ENCODE measurements around the gene RHEBL1.

The RHEBL1 gene

DNA sequence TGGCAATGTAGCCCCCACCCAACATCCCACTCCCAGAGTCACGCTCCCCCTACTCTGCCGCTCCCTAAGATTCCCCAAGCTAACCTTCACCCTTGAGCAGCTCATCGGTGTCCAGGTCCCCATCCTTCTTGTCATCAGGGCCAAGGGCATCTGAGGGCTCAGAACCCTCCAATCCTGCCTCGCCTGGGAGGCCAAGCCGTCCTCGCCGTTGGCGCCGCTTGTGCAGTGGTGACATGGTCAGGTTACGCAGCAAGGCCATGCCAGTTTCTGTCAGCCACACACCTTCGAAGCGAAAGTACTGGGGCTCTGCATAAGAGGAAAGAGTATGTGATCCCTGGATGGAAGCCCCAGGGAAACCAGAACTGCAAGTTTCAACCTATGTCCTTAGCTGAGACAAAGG is 25.1 kb downstream of the RHEBL1 start:
- TF ChIP-seq CEBPB (IDR thresholded peaks at IDR 0.05) (no peak), TAF1 (IDR thresholded peaks at IDR 0.05; ENCODE audit: low read depth) (no peak), TEAD4 (IDR thresholded peaks at IDR 0.05) (no peak)
- TF ChIP-seq, protein P1, sequence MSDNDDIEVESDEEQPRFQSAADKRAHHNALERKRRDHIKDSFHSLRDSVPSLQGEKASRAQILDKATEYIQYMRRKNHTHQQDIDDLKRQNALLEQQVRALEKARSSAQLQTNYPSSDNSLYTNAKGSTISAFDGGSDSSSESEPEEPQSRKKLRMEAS (IDR thresholded peaks at IDR 0.05) = no peak
- TF ChIP-seq, protein P2, sequence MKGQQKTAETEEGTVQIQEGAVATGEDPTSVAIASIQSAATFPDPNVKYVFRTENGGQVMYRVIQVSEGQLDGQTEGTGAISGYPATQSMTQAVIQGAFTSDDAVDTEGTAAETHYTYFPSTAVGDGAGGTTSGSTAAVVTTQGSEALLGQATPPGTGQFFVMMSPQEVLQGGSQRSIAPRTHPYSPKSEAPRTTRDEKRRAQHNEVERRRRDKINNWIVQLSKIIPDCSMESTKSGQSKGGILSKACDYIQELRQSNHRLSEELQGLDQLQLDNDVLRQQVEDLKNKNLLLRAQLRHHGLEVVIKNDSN (IDR thresholded peaks at IDR 0.05) = no peak

DNA sequence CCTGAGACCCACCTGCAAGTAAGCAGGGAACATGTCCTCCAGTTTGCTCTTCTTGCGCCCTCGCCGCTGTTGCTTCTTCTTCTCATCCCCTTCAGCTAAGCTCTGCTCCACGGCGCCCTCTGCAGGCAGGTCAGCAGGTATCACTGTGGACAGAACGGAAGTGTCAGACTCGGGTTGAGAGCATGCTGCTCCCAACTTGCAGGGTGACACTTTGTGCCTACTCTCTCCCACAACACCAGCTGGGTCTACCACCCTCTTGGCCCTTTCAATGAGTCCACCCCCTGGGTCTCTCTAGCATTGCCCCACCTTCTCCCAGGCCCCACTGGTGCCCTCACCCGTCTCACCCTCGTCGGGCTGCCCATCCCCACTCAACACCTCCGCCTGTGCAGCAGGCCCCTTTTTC is 25.9 kb downstream of the RHEBL1 start:
- TF ChIP-seq RAD21 (IDR thresholded peaks at IDR 0.05; ENCODE audit: low read depth) (peak; percentile 14; the same call in 1 of the 2 replicates), TAF1 (IDR thresholded peaks at IDR 0.05; ENCODE audit: low read depth) (no peak), EGR1 (IDR thresholded peaks at IDR 0.05) (no peak)

DNA sequence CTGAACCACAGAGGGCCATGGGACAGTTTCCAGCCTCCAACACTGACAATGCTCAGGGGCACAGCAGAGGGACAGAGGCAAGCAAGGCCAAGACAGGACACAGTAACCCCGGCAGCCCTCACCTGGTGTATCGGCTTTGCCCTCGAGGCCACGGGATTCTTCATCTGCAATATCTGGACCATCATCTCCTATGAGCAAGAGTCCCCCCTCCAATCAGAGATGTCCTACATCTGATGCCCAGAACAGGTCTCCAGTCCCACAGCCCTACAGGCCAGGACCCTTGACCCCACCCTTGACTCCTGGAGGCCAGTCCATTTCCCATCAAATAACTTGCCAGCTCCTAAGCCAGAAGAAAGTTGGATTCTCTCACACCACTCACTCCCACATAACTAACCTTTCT is 26.5 kb downstream of the RHEBL1 start:
- TF ChIP-seq CEBPB (IDR thresholded peaks at IDR 0.05) (no peak), NFIC (IDR thresholded peaks at IDR 0.05) (no peak), CREB1 (IDR thresholded peaks at IDR 0.05; ENCODE audit: low read depth) (no peak), FOXM1 (IDR thresholded peaks at IDR 0.05; ENCODE audit: borderline replicate concordance, low read depth) (no peak)

DNA sequence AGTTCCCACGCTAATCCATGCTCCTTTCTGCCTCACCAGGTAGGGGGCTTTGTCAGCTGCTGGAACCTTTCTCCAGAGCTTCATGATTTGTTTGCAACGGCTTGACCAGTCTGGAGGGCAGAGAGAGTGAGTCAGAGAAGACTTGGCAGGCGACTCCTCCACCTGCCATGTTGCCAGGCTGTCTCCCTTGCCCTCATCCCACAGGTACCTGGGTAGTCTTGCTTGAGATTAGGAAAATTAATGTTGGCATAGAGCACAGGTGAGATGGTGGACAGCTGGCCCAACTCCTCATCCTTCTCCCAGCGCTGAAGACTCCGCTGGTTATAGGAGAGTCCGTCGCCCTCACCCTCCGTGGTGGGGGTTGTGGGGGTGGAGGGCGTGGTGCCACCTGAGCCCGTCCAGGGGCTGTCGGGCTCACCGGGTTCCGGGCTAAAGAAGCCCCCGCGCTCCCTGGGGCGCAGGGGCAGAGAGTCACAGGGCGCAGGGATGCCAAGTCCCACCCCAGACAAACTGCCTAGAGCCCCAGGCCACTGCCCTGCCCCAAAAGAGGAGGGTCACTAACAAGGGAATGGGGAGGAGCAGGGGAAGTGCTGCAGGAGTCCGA is 27.8 kb downstream of the RHEBL1 start:
- TF ChIP-seq TAF1 (IDR thresholded peaks at IDR 0.05; ENCODE audit: low read depth) (no peak), ZBTB7A (IDR thresholded peaks at IDR 0.05; ENCODE audit: low read depth) (no peak), CREB1 (IDR thresholded peaks at IDR 0.05; ENCODE audit: low read depth) (no peak), TEAD4 (IDR thresholded peaks at IDR 0.05) (no peak), CEBPB (IDR thresholded peaks at IDR 0.05) (no peak), TCF12 (IDR thresholded peaks at IDR 0.05; ENCODE audit: low read depth) (no peak), FOXM1 (IDR thresholded peaks at IDR 0.05; ENCODE audit: borderline replicate concordance, low read depth) (no peak), RAD21 (IDR thresholded peaks at IDR 0.05; ENCODE audit: low read depth) (no peak)
- TF ChIP-seq, protein P2 (IDR thresholded peaks at IDR 0.05) = no peak
- TF ChIP-seq, protein P3, sequence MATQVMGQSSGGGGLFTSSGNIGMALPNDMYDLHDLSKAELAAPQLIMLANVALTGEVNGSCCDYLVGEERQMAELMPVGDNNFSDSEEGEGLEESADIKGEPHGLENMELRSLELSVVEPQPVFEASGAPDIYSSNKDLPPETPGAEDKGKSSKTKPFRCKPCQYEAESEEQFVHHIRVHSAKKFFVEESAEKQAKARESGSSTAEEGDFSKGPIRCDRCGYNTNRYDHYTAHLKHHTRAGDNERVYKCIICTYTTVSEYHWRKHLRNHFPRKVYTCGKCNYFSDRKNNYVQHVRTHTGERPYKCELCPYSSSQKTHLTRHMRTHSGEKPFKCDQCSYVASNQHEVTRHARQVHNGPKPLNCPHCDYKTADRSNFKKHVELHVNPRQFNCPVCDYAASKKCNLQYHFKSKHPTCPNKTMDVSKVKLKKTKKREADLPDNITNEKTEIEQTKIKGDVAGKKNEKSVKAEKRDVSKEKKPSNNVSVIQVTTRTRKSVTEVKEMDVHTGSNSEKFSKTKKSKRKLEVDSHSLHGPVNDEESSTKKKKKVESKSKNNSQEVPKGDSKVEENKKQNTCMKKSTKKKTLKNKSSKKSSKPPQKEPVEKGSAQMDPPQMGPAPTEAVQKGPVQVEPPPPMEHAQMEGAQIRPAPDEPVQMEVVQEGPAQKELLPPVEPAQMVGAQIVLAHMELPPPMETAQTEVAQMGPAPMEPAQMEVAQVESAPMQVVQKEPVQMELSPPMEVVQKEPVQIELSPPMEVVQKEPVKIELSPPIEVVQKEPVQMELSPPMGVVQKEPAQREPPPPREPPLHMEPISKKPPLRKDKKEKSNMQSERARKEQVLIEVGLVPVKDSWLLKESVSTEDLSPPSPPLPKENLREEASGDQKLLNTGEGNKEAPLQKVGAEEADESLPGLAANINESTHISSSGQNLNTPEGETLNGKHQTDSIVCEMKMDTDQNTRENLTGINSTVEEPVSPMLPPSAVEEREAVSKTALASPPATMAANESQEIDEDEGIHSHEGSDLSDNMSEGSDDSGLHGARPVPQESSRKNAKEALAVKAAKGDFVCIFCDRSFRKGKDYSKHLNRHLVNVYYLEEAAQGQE (IDR thresholded peaks at IDR 0.05; ENCODE audit: low read depth) = no peak
- TF ChIP-seq, protein P1 (IDR thresholded peaks at IDR 0.05) = no peak

DNA sequence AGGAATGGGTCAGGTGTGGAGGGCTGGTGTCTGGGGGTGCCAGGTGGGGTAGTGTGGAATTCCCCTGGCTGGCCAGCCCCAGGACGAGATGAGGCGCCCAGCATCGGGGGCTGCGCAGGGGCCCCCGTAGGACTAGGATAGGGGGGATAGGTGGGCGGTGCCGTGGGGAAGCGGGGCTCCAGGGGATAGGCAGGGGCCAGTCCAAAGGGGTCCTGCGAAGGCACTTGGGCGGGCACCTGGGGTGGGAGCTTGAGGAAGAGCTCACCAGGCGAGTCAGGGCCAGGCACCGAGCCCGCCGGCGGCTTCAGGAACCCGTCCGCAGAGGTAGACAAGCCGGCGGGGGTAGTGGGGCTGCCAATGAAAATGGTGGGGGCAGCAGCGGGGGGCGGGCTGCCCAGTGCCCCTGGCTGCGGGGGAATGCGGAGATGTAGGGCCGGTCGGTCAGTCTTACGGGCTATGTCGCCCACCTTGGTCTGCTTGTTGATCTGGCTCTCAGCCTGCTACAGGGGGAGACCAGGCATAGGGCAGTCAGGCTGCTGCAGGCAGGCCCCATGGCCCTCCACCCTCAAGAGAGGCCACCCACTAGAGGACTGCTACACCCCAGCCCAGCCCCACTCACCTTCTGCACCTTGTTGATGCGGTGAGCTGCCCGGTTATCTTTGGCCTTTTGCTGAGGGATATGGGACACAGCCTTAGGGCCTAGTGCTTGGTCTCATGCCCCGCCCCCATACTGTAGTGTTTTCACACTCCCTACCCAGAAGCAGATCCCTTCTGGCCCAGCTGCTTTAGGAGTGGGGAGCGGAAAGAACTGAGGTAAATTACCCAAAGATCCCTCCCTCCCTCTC is 28.5 kb downstream of the RHEBL1 start:
- TF ChIP-seq TEAD4 (IDR thresholded peaks at IDR 0.05) = no peak

DNA sequence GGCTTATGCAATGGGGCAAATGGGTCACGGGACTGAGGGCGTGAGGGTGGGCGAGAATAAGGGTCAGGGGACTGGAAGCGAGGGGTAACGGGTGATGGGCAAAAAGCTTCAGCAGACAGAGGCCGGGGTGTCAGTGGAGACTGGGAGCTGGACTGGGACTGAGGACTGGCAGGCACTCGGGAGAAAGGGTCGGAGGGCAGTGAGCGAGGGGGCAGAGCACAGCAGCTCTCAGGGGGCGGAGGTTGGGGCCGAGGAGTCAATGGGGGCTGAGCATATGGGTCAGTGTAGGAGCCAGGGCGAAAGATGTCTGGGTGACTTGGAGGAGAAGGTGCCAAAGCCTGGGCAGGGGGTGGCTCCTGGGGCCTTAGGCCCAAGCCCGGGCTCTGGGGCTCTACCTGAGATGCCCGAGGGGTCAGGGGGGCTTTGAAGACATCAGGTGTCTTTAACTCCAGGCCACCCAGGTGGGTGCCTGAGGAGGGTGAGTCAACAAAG is 29.4 kb downstream of the RHEBL1 start:
- no peak for TF ChIP-seq TCF12 (IDR thresholded peaks at IDR 0.05; ENCODE audit: low read depth)
- TF ChIP-seq EP300 (IDR thresholded peaks at IDR 0.05; ENCODE audit: borderline replicate concordance) = no peak
- TF ChIP-seq ZBTB7A (IDR thresholded peaks at IDR 0.05; ENCODE audit: low read depth) = no peak
- TF ChIP-seq CEBPB (IDR thresholded peaks at IDR 0.05) = no peak

DNA sequence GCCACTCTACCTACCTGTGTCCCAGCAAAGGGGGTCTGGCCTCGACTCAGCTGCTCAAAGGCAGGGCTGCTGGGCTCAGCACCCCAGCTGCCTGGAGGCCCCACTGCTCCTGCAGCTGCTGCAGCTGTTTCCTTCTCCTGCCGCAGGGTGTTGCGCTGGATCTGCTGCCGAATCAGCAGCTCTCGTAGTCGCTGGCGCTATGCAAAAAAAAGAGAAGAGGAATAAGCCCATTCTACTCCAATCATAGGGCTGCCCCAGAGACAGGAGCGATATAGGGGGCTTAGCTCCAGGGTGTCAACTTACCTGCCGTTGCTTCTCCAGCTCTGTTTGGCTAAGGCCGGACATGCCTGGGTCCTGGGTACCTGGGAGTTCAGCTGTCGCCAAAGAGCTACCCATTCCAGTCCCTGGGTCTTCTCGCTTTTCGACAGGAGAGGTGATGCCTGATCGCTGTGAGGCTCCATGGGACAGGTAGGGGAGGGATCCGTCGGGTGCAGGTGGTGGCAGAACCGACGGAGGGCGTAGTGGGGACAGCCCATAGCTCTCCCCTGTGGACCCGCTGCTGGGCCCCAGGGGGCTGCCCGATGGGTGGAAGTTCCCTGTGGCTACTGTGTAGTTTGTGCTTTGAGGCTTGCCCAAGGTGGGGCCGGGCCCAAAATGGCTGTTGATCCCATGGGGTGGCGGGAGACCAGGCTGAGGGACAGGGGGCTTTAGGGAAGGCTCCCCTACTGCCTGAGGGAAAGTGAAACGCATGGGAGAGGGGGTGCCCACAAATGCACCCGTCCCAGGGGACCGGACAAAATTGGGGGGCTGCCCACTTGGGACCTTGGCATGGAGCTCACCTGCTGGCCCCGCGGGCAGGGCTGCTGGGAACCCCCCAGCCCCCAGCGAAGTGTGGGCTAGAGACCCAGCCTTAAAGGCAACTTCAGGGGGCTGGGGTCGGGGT is 30.1 kb downstream of the RHEBL1 start:
- TF ChIP-seq YY1 (IDR thresholded peaks at IDR 0.05; ENCODE audit: low read depth) = no peak
- TF ChIP-seq, protein P3 (IDR thresholded peaks at IDR 0.05; ENCODE audit: low read depth) = no peak
- TF ChIP-seq, protein P1 (IDR thresholded peaks at IDR 0.05) = no peak

Measured in Ishikawa (cell line).